RWPE1 (cell line): ENCODE measurements around the gene CSTPP1.

Experiments
- CTCF ChIA-PET: fragments of 350-600 bp; sonication (Branson Sonifier 250); formaldehyde crosslinking; extraction: SDS; loops from one replicate; lab custom pipeline; 2021; lab: Yijun Ruan, JAX
- POLR2A ChIA-PET: fragments of 400-600 bp; formaldehyde crosslinking; extraction: SDS; loops from one replicate; lab custom pipeline; 2020; ENCODE audit warnings: antibody characterized with exemption; ENCODE audit not compliant: low non-redundant PET; lab: Yijun Ruan, JAX
- DNase-seq: peaks from one replicate; pipeline ENCODE4 v3.0.0; 2012; ENCODE audit warnings: low spot score
- H3K27ac ChIP-seq: fragments of 450-650 bp; 2 replicates; pipeline ENCODE4 v1.5.1; 2017
- TF ChIP-seq, protein P1 (sequence below): fragments of 450-650 bp; conservative IDR thresholded peaks from 2 replicates; pipeline ENCODE4 v1.5.1; 2017; ENCODE audit warnings: low read depth, mild to moderate bottlenecking

Gene CSTPP1

DNA sequence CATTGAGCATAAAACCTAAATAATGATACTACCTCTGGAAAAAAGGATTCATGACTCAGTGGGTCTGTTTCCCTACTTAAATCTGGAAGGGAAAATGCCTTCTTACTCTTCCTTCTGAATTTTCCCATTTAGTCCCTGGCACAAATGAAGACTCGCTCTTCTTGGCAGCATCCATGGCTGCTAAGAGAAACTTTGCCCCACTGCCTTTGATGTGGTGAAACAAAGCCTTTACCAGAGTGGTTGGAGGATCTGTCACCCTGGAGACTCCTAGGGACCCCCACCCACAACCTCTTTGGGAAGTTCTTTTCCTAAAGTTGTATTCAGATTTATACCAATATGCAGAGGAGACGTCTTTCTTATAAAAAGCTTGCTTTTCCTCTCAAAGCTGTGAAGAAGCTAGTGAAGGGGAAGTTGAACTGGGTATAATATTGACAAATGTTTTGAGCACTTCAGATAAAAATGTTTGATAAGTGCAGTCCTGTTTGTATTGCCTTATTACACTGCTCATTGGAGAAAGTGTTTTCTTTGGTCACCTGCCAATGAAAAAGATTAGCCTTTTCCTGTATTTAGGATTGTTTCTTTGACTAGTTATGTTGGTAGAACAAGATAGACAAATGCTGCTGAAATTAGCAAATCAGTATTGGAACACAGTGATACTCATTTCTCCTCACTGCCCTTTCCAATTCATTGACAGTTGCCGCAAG is 162.8 kb downstream of the CSTPP1 start:
- H3K27ac ChIP-seq = no peak overlapping the region
- POLR2A ChIA-PET = no interaction called here
- CTCF ChIA-PET = no interaction called here
- no peak for DNase-seq
- TF ChIP-seq, protein P1, sequence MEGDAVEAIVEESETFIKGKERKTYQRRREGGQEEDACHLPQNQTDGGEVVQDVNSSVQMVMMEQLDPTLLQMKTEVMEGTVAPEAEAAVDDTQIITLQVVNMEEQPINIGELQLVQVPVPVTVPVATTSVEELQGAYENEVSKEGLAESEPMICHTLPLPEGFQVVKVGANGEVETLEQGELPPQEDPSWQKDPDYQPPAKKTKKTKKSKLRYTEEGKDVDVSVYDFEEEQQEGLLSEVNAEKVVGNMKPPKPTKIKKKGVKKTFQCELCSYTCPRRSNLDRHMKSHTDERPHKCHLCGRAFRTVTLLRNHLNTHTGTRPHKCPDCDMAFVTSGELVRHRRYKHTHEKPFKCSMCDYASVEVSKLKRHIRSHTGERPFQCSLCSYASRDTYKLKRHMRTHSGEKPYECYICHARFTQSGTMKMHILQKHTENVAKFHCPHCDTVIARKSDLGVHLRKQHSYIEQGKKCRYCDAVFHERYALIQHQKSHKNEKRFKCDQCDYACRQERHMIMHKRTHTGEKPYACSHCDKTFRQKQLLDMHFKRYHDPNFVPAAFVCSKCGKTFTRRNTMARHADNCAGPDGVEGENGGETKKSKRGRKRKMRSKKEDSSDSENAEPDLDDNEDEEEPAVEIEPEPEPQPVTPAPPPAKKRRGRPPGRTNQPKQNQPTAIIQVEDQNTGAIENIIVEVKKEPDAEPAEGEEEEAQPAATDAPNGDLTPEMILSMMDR = no peak

DNA sequence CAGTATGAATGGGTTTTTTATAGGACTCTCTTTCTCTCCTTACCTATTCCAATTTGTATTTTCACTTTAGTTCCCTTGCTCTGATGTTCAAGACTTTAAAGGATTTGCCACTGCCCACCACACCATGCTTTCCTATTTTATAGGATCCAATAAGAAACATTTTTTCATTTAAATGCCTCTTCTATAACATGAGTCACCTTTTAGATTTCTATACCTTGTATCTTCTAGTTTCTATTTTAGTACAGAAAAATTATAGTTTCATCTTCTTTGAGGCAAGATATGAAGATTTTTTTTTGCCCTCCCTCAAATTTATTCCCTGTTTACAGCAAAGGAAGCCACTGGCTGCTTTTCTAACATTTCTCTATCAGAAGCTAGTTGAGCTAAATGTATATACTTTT is 163.4 kb downstream of the CSTPP1 start:
- CTCF ChIA-PET = no interaction called here
- no peak overlapping the region for H3K27ac ChIP-seq
- POLR2A ChIA-PET = no interaction called here
- TF ChIP-seq, protein P1 = no peak
- no peak for DNase-seq

DNA sequence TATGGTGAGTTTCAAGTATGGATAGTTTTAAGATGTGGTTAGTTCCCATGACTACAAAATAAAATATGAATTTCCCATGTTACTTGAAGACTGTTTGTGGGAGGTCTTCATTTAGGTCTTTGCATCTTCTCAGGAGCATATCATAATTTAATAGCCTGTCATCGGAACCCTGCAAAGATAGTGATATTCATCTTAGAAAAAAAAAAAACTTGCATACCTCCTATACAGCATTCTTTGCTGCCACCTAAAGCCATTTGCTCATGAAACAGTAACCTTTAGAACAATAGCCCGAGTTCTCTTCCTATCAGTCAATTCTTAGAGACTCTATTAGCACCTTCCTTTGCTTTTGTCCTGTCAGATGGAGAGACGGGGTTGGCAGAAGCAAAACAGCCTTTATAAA is 164.8 kb downstream of the CSTPP1 start:
- ChIA-PET POLR2A (no interaction called here), CTCF (interaction anchor here (0.7 kb wide), 2 partner anchors 188 to 967 kb away, joined by 3 to 4 read pairs; no protein-coding TSS in a partner anchor)
- TF ChIP-seq, protein P1 = no peak
- no peak for DNase-seq
- no peak overlapping the region for H3K27ac ChIP-seq

DNA sequence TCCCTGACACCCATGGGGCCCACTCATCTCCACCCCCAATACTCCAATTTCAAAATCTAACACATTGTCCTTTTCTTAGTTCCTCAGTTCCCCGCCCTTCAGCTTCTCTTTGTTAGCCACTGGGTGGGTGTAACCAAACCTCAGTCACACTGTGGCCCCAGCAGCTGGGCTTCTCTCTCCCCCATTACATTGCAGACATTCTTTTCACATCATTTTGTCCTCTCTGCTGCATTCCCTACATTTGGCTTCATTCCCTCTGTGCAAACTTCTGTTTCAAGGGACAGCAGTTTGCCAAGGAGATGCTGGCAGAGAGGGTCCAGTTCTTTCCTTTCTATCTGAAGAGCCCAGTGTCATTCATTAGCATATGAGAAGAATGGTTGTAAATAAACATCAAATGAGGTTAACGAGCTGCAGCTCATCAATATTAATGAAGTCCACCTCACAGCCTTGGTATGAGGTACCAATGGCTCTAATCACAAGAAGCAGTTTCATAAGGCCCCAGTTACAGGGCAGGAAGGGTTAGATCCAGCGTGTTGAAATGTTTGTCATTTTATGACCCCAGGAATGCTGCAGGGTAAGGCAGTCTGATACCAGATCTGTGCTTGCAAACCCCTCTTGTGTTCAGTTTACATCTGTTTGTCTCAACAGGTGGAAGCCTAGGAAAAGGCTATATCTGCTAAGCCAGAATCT is 167.8 kb downstream of the CSTPP1 start:
- no peak for DNase-seq
- ChIA-PET POLR2A (no interaction called here), CTCF (interaction anchor here (0.6 to 1.4 kb wide), 5 partner anchors 23 to 140 kb away, joined by 3 to 9 read pairs (median 3); no protein-coding TSS in a partner anchor)
- H3K27ac ChIP-seq = no peak overlapping the region
- TF ChIP-seq, protein P1 = no peak

DNA sequence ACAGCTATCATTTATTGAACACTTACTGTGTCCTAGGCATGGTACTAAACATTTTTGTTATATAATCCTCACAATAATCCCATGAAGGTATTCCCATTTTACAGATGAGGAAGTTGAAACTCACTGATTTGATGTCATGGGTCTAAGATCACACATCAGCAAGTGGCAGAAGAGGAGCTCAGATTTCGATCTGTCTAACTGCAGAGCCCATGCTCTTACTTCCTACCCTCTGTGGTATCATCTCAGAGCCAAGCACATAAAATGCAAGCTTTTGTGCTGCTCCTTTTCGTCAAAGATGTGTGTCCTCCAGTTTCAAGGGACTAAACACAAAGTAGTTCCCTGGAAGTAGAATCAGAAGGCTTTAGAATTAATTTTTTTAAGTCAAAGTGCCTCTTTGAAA is 169.0 kb downstream of the CSTPP1 start:
- TF ChIP-seq, protein P1 = no peak
- DNase-seq = no peak
- ChIA-PET CTCF (no interaction called here), POLR2A (no interaction called here)
- H3K27ac ChIP-seq = no peak overlapping the region

DNA sequence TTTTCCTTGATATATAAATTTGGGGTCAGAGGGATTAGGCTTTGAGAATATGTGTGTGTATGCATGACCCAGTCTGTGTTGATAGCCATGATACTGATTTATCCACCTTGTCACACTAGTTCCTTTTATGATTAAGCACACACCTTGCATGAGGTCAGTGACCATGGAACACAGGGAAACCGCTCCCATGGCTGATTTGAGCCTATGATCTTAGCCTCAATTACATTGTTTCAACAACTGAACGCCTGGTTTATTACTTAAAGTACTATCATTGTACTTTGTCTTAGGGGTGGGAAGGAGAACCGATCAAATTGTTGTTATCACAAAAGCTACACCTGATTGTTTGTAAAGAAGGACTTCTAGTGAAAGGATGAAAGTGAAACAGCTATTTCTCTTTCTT is 169.4 kb downstream of the CSTPP1 start:
- TF ChIP-seq, protein P1 = no peak
- DNase-seq = no peak
- ChIA-PET POLR2A (no interaction called here), CTCF (interaction anchor here (0.6 kb wide), 1 partner anchor 583 kb away, joined by 3 read pairs; no protein-coding TSS in a partner anchor)
- no peak overlapping the region for H3K27ac ChIP-seq
